Spleen (tissue), 11 donors: ENCODE data around the gene FN1. TPM values are rescaled to one million over a fixed set of nuclear protein-coding genes. Genes with fewer than 3 reads are reported as not detected.

Experiments used
- DNase-seq: peaks from one replicate; pipeline ENCODE4 v3.0.0-alpha.2; 2020
- H3K27ac ChIP-seq, 8 donors: fragments of 200-600 bp; sonication (generic) in 7 of 8; 1 replicate in 4 of 8; 2 replicates in 4 of 8; pipeline versions ENCODE4 v1.5.0 to v1.8.0; 2016 to 2021; ENCODE audit warnings: inconsistent platforms in 4 of 8, mild to moderate bottlenecking in 4 of 8, moderate library complexity in 1 of 8
- H3K27me3 ChIP-seq, 7 donors: fragments of 200-600 bp; sonication (generic) in 6 of 7; replicated peaks in 1 of 7; 1 replicate in 4 of 7; 2 replicates in 3 of 7; pipeline versions ENCODE4 v1.5.0 to v1.8.0; 2016 to 2021; ENCODE audit warnings: inconsistent platforms in 3 of 7, mild to moderate bottlenecking in 1 of 7
- H3K36me3 ChIP-seq, 6 donors: fragments of 200-600 bp; sonication (generic) in 5 of 6; 1 replicate in 4 of 6; 2 replicates in 2 of 6; pipeline versions ENCODE4 v1.5.0 to v1.8.0; 2016 to 2021; ENCODE audit warnings: inconsistent platforms in 2 of 6
- H3K4me1 ChIP-seq, 6 donors: fragments of 200-600 bp; sonication (generic) in 5 of 6; 1 replicate in 3 of 6; 2 replicates in 3 of 6; pipeline versions ENCODE4 v1.5.0 to v1.8.0; 2016 to 2021; ENCODE audit warnings: inconsistent platforms in 3 of 6
- H3K4me3 ChIP-seq, 8 donors: fragments of 200-600 bp; sonication (generic) in 7 of 8; 1 replicate in 4 of 8; 2 replicates in 4 of 8; pipeline versions ENCODE4 v1.5.0 to v1.8.0; 2016 to 2021; ENCODE audit warnings: inconsistent platforms in 4 of 8, mild to moderate bottlenecking in 4 of 8, moderate library complexity in 2 of 8
- H3K9me3 ChIP-seq, 8 donors: fragments of 200-600 bp; sonication (generic) in 7 of 8; 1 replicate in 4 of 8; 2 replicates in 4 of 8; pipeline versions ENCODE4 v1.5.0 to v1.8.0; 2016 to 2021; ENCODE audit warnings: inconsistent platforms in 4 of 8
- CTCF ChIP-seq, 11 experiments: fragments of 200-600 bp in 7 of 11; fragments of 450-650 bp in 4 of 11; sonication (generic) in 4 of 11; IDR thresholded peaks in 8 of 11; conservative IDR thresholded peaks in 3 of 11; 1 replicate in 7 of 11; 2 replicates in 4 of 11; pipeline versions ENCODE4 v1.4.0 to v1.8.0; 2016 to 2021; ENCODE audit warnings: antibody characterized with exemption in 11 of 11, inconsistent platforms in 4 of 11, mild to moderate bottlenecking in 1 of 11
- POLR2A ChIP-seq, 3 donors: fragments of 450-650 bp; IDR thresholded peaks; one replicate each; pipeline ENCODE4 v1.5.1; 2017; ENCODE audit warnings: antibody characterized with exemption in 3 of 3, mild to moderate bottlenecking in 1 of 3
- POLR2AphosphoS5 ChIP-seq, 3 donors: sonication (generic); formaldehyde crosslinking; IDR thresholded peaks; one replicate each; pipeline ENCODE4 v1.5.1; 2017; ENCODE audit warnings: antibody characterized with exemption in 3 of 3
- WGBS, 5 donors: extraction: QIAGEN DNeasy Blood & Tissue Kit in 3 of 5; methylation state at CpG; one replicate each; pipeline versions ENCODE4 v1.1.5 to v1.1.7; 2013 to 2018; 5-methylcytosine and 5-hydroxymethylcytosine counted together
- intact Hi-C: fragments of 100-400 bp; cut with DNase I; formaldehyde crosslinking; loops from one replicate; pipeline ENCODE4 v1.15.0; 2023; ENCODE audit warnings: low total_unique reads
- polyA plus RNA-seq, 3 donors: library from polyadenylated mRNA; stranded (reverse); fragments of 200-250 nt; gene quantifications; one replicate each; pipeline ENCODE4 v1.2.1, GENCODE V29; 2013
- total RNA-seq, 7 donors: library from RNA; depleted of rRNA in 3 of 7; stranded (reverse); fragments of >200 nt in 3 of 7; fragmentation: NEBNext Ultra II Directional in 4 of 7; extraction: Animal tissue kit (Norgen Biotek cat#: 25700) in 4 of 7; gene quantifications; one replicate each; pipeline versions ENCODE4 v1.1.0 to v1.2.1, GENCODE V29; 2016 to 2021
- donor health status: healthy with polysubstance abuse.
- donor health status: DM: no; HTN: no; CAD: no; lungs with moderate emphysema.
- donor health status: DM: no; HTN: no; CAD: no.
- donor health status: Bipolar disorder and iron deficiency.
- donor health status: healthy.
- donor health status: DM: no; HTN: no; CAD: no.
- donor health status: DM: yes; HTN: yes; CAD: no.

FN1 gene
- total and polyA plus RNA-seq, 10 donors = 28.0 to 104 (median 35.8) TPM

- no peaks in the 10 kb centered on the region for H3K9me3 ChIP-seq
- H3K36me3 ChIP-seq = no peaks in the 10 kb centered on the region
- no peaks in the 10 kb centered on the region for H3K4me1 ChIP-seq
- H3K4me3 ChIP-seq = no peak overlapping the region
- H3K27ac ChIP-seq = no peak overlapping the region
- 83 to 94% (median 88%) methylated on average over 11 of the region's 11 CpGs for WGBS, 5 donors
- intact Hi-C loops = no loop called here
- peaks cover 0 to 38% (median 3%) of the 10 kb centered on the region in 7 donors for H3K27me3 ChIP-seq
- TF ChIP-seq POLR2AphosphoS5 (IDR thresholded peaks at IDR 0.05) = no peak
- no peak for TF ChIP-seq CTCF (IDR thresholded peaks at IDR 0.05 in 8 of 11, conservative IDR thresholded peaks at IDR 0.05 in 3 of 11)
- no peak for TF ChIP-seq POLR2A (IDR thresholded peaks at IDR 0.05)
- DNase-seq = no peak
Observed at GRCh38 chr2:215425021-215425782, 10.7 kb downstream of the FN1 start.

- intact Hi-C loops = no loop called here
- H3K27ac ChIP-seq = no peak overlapping the region
- no peaks in the 10 kb centered on the region for H3K4me1 ChIP-seq
Observed at GRCh38 chr2:215423928-215424540, 11.8 kb downstream of the FN1 start.

DNA sequence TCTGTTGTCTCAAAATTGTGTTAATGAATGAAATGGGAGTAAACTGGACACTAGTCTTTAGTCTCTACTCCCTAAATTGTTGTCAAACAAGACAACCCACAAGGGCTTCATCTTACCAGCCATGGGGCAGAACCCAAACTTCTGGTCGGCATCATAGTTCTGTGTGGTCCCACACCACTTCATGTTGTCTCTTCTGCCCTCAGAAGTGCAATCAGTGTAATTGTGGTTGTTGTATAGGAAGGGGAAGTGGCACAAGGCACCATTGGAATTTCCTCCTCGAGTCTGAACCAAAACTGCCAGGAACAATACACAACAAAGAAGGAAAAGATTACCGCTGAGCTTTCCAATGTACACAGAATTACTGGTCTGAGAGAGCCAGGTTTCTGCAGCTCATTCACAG, 12.6 kb downstream of the FN1 start:
- TF ChIP-seq POLR2A (IDR thresholded peaks at IDR 0.05) (no peak), CTCF (IDR thresholded peaks at IDR 0.05 in 8 of 11, conservative IDR thresholded peaks at IDR 0.05 in 3 of 11) (no peak)

More at GRCh38 chr2:215423928-215424540, 11.8 kb downstream of the FN1 start:
- Histone ChIP-seq H3K36me3 (no peaks in the 10 kb centered on the region), H3K27me3 (peaks cover 0 to 38% (median 3%) of the 10 kb centered on the region in 7 donors), H3K9me3 (no peaks in the 10 kb centered on the region), H3K4me3 (no peak overlapping the region)
- no peak for TF ChIP-seq POLR2A (IDR thresholded peaks at IDR 0.05)
- TF ChIP-seq CTCF (IDR thresholded peaks at IDR 0.05 in 8 of 11, conservative IDR thresholded peaks at IDR 0.05 in 3 of 11) = no peak
- no peak for TF ChIP-seq POLR2AphosphoS5 (IDR thresholded peaks at IDR 0.05)
- WGBS, 5 donors = 92 to 96% (median 92%) methylated on average over 12 of the region's 12 CpGs
- no peak for DNase-seq

DNA sequence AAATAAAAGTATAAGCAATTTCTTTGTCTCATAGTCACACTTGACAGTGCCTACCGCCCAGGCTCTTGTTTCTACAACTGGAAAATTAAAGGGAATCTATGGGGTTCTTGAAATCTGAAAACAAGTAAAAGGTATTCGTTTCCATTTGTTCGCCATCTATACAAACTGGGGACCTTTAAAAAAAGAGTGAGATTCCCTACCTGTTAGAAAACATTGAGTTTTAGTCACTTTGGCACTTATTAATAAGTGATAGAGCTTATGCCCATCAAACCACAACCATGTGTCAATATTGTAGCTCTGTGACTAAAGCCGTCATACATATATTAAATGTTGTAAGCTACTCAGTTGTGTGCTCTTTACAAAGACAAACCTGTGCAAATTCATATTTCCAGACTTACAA, 13.2 kb downstream of the FN1 start:
- no peak for TF ChIP-seq POLR2AphosphoS5 (IDR thresholded peaks at IDR 0.05)
- no peak for TF ChIP-seq CTCF (IDR thresholded peaks at IDR 0.05 in 8 of 11, conservative IDR thresholded peaks at IDR 0.05 in 3 of 11)
- no peak for TF ChIP-seq POLR2A (IDR thresholded peaks at IDR 0.05)
- Histone ChIP-seq H3K9me3 (no peaks in the 10 kb centered on the region), H3K4me3 (no peak overlapping the region), H3K36me3 (no peaks in the 10 kb centered on the region), H3K27ac (no peak overlapping the region), H3K27me3 (peaks cover 0 to 27% (median 0%) of the 10 kb centered on the region in 7 donors), H3K4me1 (no peaks in the 10 kb centered on the region)
- DNase-seq = no peak
- intact Hi-C loops = no loop called here
- 93 to 98% (median 95%) methylated on average over 4 of the region's 4 CpGs for WGBS, 5 donors

More for the DNA sequence above, 12.6 kb downstream of the FN1 start:
- Histone ChIP-seq H3K27ac (no peak overlapping the region), H3K9me3 (no peaks in the 10 kb centered on the region), H3K4me3 (no peak overlapping the region), H3K4me1 (no peaks in the 10 kb centered on the region), H3K36me3 (no peaks in the 10 kb centered on the region), H3K27me3 (peaks cover 0 to 33% (median under 1%) of the 10 kb centered on the region in 7 donors)
- intact Hi-C loops = no loop called here
- DNase-seq = no peak
- WGBS, 5 donors = 26 to 50% (median 35%) methylated on average over 3 of the region's 3 CpGs
